GM18499 (cell line): Measurements from ENCODE around the gene ABCA9.
"Not testable (repeated sequence)": the region's sequence is repeated elsewhere in the genome, so short reads cannot be mapped to it uniquely, and the experiment has no call there.

Source experiments
- ATAC-seq: cut with Tn5 transposase; IDR thresholded peaks from one replicate; pipeline ENCODE4 v1.9.1; 2021; ENCODE audit warnings: moderate number of reproducible peaks; ENCODE audit not compliant: insufficient read depth, unreplicated experiment

The ABCA9 gene

DNA sequence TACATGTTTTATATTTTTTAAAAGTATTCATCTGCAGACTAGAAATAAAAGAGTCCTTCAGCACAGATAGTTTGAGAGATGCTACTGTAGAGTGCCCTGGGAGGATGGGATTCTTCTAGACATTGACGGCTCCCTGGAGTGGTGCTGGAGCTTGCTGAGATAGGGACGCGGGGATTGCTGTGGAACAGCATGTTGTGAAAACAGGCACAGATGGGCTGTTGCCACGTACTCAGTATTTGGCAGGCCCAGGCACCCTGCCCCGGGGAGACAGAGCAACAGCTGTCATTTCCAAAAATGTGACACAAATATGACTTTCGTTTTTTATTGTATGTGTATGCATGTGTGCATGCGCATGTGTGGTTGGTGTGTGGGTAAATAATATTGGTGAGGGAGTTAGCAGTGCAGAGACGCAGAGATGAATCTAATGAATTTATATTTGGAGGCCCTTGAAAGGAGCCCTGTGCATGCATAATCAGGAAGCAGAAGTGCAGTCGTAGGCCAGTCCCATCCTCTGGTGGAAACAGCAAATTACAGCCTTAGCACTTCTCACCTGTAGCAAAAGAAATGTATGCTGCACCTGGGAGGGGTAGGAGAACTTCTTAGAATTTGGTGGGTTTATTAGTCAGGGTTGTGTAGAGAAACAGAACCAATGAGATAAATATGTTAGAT is 99.4 kb downstream of the ABCA9 start:
- no peak for ATAC-seq

DNA sequence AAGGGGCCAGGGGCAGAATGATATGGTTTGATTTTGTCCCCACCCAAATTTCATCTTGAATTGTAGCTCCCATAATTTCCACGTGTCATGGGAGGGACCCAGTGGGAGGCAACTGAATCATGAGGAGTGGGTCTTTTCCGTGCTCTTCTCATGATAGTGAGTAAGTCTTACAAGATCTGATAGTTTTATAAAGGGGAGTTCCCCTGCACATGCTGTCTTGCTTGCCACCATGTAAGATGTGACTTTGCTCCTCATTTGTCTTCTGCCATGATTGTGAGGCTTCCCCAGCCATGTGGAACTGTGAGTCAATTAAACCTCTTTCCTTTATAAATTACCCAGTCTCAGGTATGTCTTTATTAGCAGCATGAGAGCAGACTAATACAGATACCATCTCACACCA is 101.6 kb downstream of the ABCA9 start:
- not testable (repeated sequence) for ATAC-seq

DNA sequence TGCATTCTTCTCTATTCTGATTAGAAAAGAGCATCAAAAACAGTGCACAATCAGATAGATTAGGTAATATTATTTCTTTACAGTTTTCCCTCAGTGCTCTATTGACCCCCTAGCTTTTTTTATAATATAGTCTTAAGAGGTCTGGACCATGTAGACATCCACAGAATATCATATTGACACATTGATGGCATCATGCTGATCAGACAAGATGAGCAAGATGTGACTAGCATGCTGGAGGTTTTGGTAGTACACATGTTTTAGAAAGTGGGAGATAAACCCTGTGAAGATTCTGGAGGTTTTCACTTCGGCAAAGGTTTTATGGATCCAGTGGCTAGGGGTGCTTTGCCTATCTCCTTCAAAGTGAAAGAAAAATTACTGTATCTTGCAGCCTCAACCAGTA is 102.8 kb downstream of the ABCA9 start:
- no peak for ATAC-seq

DNA sequence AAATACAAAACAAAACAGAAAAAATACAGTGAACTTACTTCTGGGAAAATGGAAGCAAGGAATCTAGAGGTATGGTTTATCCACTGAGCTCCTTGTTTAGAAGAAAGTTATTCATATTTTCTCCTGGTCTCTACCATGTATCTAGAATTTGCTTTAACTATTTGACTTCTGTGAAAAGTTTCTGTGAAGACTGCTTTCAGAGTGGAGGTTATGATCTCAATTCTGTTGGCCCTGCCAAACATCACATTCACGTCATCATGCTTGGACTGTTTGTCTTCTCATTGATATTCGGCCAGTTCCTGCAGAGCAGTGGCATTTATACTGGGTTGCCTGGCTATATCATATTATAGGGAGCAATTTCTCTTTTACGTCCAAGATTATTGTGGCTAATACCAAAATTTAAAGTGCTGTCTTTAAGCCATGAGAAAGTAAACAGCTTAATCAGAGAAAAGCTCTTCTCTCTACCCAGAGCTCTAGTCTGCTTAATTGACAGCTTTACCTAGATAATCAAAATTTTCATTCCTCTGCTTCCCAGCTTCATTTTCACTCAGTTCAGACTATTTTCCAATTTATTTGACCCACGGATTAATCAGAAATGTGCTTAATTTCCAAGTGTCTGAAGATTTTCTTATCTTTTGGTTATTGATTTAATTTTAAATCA is 105.4 kb downstream of the ABCA9 start, which contains the start of gene ABCA8:
TSS of gene ABCA8 (minus strand) at position 212 of the 661 bp plus-strand sequence. CDS start 13,358 bp downstream, outside the sequence.
- ATAC-seq = no peak

DNA sequence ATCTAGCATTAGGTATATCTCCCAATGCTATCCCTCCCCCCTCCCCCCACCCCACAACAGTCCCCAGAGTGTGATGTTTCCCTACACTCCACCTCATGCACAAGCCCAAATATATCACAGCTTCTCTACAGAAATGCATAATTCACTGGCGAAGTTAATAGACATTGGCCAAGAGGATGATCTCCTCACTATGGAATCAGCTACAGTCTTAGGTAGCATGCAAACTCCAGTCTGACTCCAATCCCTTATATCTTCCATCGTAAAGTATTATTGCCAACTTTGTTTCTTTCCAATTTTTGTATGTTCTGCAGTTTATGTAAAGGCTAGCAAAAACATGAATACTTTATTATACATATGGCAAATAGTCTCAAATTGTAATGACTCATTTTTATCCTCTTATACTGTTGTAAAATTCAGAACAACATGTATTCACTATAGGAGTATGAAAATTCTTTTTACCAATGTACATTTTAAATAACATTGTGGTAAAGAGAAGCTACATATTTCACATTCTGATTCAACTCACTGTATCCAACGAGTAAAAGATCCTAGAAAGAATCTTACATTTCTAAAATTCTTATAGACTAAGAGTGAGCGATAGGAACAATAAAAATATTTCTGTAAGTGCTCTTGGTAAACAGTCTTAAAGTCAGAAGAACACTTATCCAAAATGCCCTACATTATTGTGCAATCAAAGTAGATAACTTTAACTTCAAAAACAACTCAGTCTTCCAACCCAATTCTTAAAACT is 106.4 kb downstream of the ABCA9 start:
- ATAC-seq = no peak

DNA sequence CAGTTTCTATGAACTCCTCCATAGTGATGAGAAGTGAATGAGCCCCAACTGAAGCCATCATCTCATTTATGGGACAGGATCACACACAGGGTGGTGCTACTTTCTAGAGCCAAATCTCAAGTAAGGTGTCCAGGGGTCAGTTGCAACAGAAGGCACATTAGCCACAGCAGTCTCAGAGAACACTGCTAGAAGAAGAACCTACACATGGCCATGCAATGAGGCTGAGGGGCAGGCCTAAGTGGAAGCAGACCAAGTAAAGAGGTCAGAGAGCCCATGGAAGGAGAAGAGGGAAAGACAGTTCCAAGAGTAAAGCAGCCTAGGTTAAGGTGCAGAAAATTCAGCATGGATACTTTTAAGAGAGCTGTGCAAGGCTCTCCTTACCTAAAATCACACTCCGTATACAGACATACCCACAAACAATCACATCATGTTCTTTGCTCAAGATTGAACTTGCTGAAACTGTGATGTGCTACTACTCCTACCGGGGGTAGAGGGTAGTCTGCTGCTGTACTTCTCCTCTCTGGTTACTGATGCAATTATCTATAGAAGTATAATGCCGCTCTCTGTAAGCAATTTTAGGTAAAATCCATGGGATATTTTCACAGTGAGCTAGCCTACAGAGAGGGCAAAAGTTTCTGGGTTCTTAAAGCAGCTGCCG is 107.3 kb downstream of the ABCA9 start:
- ATAC-seq = no peak

DNA sequence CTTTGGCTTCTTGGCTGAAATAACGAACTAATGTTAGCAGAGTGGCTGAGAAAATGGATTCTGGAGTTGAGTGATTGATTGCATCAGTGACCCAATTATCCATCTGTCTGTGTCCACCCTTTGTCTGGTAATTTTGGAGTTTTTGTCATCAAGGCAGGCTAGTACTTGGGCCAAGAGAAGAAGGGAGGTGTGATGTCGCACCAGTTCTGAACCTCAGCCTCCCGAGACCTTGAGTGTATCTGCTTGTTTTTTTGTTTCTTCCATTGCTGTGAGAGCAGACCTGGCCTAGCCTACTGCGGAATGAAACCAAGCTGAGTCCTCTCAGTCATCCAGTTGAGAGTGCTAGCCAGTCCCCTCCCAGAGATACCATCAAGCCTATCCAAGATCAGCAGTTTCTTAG is 110.0 kb downstream of the ABCA9 start:
- no peak for ATAC-seq

DNA sequence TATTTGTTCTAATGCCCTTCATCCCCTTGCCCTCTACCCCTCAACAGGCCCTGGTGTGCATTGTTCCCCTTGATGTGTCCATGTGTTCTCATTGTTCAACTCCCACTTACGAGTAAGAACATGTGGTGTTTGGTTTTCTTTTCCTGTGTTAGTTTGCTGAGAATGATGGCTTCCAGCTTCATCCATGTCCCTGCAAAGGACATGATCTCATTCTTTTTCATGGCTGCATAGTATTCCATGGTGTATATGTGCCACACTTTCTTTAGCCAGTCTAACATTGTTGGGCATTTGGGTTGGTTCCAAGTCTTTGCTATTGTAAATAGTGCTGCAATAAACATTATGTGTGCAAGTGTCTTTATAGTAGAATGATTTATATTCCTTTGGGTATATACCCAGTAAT is 112.9 kb downstream of the ABCA9 start:
- not testable (repeated sequence) for ATAC-seq

DNA sequence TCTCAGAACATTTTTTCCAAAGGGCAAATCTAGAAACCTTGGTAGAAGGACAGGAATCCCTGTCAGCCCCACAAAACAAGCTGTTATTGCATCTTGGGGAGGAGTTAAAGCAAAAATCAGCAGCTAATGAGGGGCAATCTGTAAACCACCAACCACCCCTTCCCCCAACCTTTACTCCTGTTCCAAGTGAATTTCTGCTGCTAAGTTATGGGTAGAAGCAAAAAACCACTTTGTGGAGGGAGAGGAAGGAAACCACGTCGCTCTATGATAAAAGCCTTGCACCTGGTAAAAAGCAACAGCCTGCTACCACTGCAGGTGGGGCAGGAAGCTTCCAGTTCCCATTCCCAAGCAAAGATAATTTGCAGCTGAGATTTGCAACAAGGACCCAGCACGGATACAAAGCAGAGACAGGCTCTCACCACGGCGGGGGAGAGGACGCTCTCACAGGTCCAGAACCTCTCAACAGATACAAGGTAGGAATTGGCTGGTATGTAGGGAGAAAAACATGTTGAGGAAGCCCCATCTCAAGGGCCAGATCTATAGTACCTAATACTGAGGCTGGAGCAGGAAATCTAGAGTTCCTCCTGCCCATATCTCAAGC is 116.2 kb downstream of the ABCA9 start:
- no peak for ATAC-seq

DNA sequence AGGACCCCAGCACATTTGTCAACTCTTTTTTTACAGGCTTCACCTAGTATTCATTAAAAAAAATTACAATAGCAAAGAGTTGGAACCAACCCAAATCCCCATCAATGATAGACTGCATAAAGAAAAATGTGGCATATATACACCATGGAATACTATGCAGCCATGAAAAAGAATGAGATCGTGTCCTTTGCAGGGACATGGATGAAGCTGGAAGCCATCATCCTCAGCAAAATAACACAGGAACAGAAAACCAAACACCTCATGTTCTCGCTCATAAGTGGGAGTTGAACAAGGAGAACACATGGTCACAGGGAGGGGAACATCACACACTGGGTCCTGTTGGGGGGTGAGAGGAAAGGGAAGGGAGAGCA is 116.9 kb downstream of the ABCA9 start:
- ATAC-seq = not testable (repeated sequence)

DNA sequence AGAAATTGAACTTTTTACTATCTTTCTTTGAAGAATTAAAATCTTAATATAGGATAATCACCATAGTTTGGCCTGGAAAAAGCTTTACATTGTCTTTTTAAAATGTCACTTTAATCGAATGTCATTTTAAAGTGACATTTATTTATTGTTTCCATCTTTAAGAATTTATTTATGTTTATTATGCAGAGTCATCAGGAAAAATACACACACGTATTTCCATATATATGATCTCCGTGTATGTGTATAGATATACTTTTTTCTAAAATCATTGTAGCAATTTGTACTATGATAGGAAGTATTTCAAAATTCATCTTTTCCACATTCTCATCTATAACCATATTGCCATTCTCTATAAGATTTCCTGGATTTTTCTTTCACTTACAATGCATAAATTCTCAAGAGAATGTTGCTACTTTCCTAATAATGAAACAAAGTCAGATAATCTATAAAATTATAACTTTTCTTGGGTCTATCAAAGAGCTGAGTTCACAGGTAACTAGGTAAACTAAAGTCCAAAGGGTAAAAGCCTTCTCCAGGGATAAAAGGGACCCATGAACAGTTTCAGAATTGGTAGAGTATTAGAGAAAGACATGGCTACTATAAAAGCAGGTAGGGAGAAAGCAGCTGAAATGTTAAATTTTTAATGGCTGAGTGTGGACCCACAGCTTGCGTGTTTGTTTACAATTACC is 117.5 kb downstream of the ABCA9 start:
- ATAC-seq = no peak

DNA sequence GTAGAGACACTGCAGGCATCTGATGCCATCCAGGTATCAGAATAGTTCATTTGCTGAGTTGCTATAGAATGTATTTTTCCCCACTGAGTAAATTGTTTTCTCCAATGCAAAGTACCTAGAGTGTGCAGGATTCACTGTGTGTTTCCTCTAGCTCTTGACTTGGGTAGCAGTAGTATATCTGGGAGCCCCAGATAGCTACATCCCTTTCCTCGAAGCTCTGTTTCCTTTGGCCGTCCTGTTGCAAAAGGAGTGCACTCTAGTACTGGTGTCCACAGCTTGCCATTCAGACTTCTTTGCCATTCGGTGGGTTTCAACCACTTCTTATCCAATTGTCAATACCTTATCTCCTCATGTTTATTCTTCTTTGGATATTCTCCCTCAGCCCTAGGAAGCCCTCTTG is 118.3 kb downstream of the ABCA9 start:
- ATAC-seq = no peak

DNA sequence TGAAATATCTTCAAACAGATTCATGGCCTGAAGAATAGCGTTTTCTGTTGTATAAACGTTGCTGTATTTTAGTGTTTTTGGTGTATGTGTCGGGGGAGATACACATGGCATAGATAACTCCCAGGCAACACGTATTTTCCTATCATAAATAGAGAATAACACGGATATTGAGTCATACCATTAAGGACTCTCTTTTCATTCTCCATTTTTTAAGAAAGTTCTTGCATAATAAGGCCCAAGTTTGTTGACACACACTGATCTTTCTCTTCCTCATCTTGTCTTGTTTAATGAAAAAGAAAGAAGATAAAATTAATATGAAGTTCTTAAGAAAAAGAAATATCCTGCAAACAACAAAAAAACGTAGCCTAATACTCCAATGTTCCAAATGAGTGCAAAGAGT is 119.0 kb downstream of the ABCA9 start:
- ATAC-seq = no peak

DNA sequence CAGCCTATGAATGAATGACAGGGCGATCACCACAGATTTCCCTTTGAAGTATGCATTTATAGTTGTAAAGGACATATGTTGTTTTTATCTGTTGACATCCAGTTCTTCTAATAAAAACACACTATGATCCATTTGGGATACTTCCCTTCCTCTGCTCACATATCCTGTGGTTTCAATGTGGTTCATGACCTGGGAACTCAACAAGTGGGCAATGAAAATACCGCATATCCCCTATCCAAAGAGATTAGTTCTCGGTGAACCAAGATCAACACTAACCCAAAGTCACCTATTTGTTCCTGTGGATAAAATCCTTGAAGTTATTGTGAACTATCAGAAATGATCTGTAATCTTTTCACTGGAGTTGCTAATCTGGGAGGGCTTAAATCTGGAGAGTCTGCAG is 121.5 kb downstream of the ABCA9 start:
- ATAC-seq = no peak

DNA sequence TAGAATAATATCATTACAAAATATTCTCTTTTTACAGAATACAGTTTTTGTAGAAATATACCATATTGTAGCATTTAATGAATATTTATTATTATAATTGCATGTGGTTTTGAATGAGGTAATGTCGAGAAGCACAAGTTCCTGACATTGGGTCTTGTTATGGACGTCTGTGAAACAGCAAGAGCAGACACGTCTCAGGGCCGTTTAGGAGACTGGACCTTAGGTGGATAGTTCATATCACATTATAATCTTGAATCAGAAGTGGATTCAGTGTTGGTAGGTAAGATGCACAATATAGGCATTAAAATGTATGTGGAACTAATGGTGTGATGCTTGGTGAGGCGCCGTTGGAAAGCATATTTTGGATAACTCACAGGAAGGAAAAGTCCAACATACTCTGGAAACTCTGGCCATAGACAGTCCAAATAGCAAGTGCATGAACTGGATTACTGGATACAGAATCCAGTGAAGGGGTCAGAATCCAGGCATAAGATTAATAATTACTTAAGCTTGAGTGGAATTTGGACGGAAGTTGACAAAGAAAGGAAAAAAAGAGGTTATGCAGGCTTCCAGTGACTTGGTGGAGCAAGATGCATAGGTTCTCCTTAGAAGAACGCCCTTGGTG is 122.7 kb downstream of the ABCA9 start:
- no peak for ATAC-seq

DNA sequence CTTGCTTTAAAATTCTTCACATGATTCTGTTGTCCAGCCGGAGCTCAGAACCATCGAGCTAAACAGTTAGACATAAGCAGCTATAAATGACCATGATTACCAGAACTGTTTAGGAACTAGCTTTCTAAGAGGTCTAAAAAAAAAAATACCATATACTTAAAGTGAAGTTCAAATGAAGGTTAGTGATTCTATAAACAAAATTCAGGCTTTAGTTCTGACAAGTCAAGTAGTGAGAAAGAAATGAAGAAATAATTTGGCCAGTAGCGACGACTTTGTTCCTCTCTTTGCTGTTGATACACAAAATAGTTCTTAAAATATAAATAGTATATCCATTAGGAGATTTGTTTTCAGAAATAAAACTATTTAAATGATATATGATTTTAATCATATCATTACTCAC is 133.2 kb downstream of the ABCA9 start:
- no peak for ATAC-seq

DNA sequence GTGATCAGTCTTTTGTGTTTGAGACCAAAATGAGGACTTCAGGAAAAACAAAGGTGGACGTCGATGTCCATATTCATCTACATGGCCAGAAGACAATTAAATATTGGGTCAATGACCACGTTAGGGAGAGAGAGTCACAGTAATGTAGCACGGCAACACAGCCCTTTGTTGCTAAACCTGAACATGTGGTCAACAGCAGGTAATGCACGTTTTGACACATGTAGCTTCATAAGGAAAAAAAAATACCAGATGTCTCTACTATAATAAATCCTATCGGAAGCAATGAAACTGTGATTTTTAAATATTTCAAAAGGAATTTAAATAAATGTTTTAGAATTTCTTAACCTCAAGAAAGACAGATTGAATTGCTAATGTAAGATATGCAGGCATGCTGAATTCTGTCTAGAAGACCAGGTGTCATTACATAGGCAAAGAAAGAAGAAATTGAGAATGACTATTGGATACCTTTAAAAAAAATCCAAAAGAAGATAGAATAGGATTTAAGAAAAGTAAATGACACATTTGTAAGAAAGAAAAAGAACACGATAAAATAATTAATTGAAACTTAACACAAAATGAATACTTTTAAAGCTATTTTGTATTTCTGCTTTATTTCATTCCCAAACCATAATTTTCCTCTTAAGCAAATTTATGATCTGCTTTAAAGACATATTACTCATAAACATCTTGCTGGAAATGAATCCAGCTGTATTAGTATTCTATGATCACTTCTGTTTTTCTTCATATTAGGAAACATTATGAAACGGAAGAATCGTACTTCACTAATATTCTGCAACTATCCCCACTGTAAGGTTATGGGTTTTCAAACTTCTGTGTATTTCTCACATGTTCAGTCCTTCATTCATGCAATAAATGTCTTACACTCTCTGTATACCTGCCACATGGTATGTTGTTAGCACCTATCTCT is 135.7 kb downstream of the ABCA9 start:
- no peak for ATAC-seq
